ENCODE data around the gene IZUMO1.
"Not testable (repeated sequence)": the region's sequence is repeated elsewhere in the genome, so short reads cannot be mapped to it uniquely, and the experiment has no call there.

IZUMO1 gene

DNA sequence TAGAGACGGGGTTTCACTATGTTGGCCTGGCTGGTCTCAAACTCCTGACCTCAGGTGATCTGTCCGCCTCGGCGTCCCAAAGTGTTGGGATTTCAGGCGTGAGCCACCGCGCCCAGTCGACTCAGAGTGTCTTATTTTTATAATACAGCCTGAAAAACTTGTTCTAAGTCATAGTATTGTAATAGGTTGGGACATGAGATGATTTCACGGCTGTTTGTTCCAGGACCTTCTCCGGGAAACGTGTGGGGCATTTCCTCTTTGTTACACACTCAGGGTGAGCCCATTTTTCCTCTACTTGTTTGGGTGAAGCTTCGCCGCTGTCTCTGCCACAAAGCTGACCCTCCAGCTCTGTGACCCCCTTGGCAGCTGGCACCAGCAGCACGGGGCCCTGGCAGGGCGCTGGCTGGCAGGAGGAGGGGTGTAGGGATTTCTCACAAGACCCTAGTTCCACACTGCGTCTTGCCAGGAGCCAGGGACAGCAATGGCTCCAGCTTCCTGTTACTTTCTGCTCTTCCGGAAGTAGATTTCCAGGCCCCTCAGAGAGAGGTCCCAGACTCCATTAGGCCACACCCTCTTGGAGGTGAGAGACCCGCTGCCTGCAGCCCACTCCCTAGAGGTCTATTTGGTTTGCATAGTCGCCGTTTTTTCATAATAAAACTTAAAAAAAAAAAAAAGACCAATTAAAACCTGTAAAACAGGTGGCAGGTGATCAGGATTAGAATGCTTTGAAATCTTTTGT lies 24.2 kb upstream of the IZUMO1 start:
- Mint-ChIP-seq H3K9me3 (no peaks in the 10 kb centered on the region), H3K27me3 (peaks cover 25 to 63% of the 10 kb centered on the region in 2 donors)
- no peak for ATAC-seq (replicated peaks)

DNA sequence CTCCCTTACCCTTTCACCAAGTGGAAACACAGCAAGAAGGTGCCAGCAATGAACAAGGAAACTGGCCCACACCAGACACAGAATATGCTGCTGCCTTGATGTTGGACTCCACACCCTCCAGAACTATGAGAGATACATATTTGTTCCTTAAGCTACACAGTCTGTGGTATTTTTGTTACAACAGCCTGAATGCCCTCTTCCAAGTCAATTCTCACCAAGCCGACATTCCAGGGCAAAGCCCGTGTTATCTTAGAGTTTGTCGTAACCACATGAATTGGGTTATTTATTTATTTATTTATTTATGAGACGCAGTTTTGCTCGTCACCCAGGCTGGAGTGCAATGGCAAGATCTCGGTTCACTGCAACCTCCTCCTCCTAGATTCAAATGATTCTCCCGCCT lies 23.6 kb upstream of the IZUMO1 start:
- Mint-ChIP-seq H3K27me3 (peaks cover 30 to 69% of the 10 kb centered on the region in 2 donors), H3K4me3 (no peak overlapping the region), H3K36me3 (ENCODE audit: insufficient read depth) (no peaks in the 10 kb centered on the region), H3K4me1 (ENCODE audit: low read depth in 2 of 2) (peaks cover 0 to 2% of the 10 kb centered on the region in 2 donors), H3K9me3 (no peaks in the 10 kb centered on the region), H3K27ac (no peak overlapping the region)
- DNase-seq (no peak), ATAC-seq (replicated peaks) (no peak)

More for the DNA sequence above, 24.2 kb upstream of the IZUMO1 start:
- Mint-ChIP-seq H3K27ac (no peak overlapping the region), H3K36me3 (ENCODE audit: insufficient read depth) (no peaks in the 10 kb centered on the region), H3K4me1 (ENCODE audit: low read depth in 2 of 2) (peaks cover 0 to 2% of the 10 kb centered on the region in 2 donors), H3K4me3 (no peak overlapping the region)
- DNase-seq = no peak

DNA sequence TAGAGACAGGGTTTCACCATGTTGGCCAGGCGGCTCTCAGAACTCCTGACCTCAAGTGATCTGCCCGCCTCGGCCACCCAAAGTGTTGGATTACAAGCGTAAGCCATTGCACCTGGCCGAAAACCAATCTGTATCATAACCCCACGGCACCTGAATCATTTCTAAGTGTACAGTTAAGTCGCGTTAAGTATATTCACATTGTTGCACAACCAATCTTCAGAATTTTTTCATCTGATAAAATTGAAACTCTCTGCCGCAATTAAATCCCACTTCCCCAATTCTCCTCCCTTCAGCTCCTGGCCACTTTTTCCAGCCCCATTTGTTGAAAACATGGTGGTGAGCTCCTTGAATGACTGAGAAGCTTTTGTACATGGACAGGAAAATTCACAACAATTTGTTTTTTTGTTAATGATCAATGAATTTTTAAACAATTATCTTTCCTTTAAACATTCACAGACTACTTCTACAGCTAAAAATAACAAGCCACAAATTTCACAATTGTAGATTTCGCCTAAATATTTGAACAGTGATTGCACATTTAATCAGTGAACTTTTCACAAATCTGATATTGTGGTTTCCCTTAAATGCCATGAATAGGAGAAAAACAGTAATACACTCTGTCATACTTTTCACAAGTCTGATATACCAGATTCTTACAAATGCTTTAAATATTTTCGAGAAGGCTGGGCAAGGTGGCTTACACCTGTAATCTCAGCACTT lies 22.4 kb upstream of the IZUMO1 start:
- DNase-seq (no peak), ATAC-seq (replicated peaks) (no peak)
- Mint-ChIP-seq H3K27ac (no peak overlapping the region), H3K4me3 (no peak overlapping the region), H3K4me1 (ENCODE audit: low read depth in 2 of 2) (peaks cover 0 to 2% of the 10 kb centered on the region in 2 donors), H3K9me3 (no peaks in the 10 kb centered on the region), H3K27me3 (peaks cover 36 to 74% of the 10 kb centered on the region in 2 donors), H3K36me3 (ENCODE audit: insufficient read depth) (no peaks in the 10 kb centered on the region)

DNA sequence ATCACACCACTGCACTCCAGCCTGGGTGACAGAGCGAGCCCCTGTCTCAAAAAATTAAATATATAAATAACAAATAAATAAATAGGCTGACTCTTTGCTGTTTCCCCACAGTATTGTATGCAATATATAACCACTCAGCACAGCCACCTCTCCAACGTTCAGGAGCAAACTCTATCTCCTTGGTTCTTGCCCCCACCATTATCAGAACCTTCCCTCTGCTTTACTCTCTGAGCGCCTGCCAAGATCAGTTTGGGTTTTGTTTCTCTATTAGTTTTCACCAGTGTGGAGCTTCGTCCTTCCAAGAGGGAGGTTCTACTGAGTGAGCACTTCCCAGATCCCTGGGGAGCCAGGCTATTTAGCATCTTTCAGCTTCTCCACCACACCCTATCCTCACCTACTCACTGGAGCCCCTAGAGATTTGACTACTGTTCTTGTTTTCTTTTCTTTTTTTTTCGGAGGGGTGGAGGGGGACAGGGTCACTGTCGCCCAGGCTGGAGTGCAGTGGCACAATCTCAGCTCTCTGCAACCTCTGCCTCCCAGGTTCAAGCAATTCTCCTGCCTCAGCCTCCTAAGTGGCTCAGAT lies 21.6 kb upstream of the IZUMO1 start:
- H3K27ac Mint-ChIP-seq = peak overlapping the region in 1 of 2 donors; percentile 67
- H3K27me3 Mint-ChIP-seq = peaks cover 36 to 75% of the 10 kb centered on the region in 2 donors

DNA sequence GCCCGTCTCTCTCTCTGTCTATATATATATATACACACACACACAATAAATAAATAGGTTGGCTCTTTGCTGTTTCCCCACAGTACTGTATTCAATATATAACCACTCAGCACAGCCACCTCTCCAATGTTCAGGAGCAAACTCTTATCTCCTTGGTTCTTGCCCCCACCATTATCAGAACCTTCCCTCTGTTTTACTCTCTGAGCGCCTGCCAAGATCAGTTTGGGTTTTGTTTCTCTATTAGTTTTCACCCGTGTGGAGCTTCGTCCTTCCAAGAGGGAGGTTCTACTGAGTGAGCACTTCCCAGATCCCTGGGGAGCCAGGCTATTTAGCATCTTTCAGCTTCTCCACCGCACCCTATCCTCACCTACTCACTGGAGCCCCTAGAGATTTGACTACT lies 19.1 kb upstream of the IZUMO1 start:
- peaks cover 51 to 82% of the 10 kb centered on the region in 2 donors for H3K27me3 Mint-ChIP-seq
- not testable (repeated sequence) for H3K27ac Mint-ChIP-seq; H3K36me3 Mint-ChIP-seq (ENCODE audit: insufficient read depth); ATAC-seq (replicated peaks); H3K4me3 Mint-ChIP-seq; H3K9me3 Mint-ChIP-seq; H3K4me1 Mint-ChIP-seq (ENCODE audit: low read depth in 2 of 2); DNase-seq

More for the DNA sequence above, 21.6 kb upstream of the IZUMO1 start:
- H3K4me3 Mint-ChIP-seq; DNase-seq; H3K9me3 Mint-ChIP-seq; H3K4me1 Mint-ChIP-seq (ENCODE audit: low read depth in 2 of 2); ATAC-seq (replicated peaks); H3K36me3 Mint-ChIP-seq (ENCODE audit: insufficient read depth): not testable (repeated sequence)

DNA sequence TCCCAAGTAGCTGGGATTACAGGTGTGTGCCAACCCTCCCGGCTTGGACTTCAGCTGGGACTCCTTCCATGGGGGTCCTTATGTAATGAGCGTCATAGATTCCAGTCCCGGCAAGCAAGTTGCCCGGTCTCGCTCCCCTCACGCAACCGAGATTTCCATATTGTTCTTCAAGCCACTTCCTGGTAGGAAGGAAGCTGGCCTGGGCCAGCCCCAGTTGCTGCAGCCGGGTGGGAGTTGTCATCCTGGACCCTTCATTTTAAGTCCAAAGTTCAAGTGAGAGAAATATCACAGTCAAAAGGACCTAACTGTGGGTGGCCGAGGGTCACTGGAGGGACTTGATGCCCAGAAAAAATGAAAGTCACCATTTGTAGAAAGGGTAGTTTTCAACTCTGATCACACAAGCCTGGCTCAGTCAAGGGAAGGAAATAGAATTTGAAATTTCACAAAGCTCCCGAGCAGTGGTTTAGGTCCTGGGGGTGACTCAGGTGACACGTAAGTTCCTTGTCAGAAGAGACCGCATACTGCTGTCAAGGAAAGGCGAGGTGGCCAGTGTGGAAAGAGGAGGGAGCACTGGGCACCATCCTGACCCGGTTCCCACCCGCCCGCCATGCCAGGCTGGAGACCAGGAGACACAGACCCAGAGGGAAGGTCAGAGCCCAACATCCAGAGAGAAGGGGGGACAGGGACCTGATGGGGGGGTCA lies 13.9 kb upstream of the IZUMO1 start:
- DNase-seq = no peak
- ATAC-seq (replicated peaks) = no peak
- no peak overlapping the region for H3K4me3 Mint-ChIP-seq
- H3K9me3 Mint-ChIP-seq = no peaks in the 10 kb centered on the region
- H3K4me1 Mint-ChIP-seq (ENCODE audit: low read depth in 2 of 2) = peaks cover 0 to 5% of the 10 kb centered on the region in 2 donors
- H3K27me3 Mint-ChIP-seq = peaks cover 39 to 60% of the 10 kb centered on the region in 2 donors
- H3K27ac Mint-ChIP-seq = peak overlapping the region in 1 of 2 donors; percentile 13
- H3K36me3 Mint-ChIP-seq (ENCODE audit: insufficient read depth) = no peaks in the 10 kb centered on the region

DNA sequence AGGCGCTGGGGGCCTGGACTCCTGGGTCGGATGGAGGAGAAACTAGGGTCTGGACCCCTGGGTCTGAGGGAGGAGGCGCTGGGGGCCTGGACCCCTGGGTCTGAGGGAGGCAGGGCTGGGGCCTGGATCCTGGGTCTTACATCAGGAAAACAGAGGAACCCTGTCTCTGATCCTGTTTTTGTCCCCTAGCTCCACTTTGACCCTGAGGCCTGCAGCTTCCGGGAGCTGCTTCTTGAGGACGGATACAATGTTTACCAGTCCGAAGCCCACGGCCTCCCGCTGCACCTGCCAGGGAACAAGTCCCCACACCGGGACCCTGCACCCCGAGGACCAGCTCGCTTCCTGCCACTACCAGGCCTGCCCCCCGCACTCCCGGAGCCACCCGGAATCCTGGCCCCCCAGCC lies 11.0 kb upstream of the IZUMO1 start:
- Mint-ChIP-seq H3K36me3 (ENCODE audit: insufficient read depth) (no peaks in the 10 kb centered on the region), H3K9me3 (no peaks in the 10 kb centered on the region), H3K27ac (no peak overlapping the region), H3K27me3 (peaks cover 47 to 68% of the 10 kb centered on the region in 2 donors), H3K4me1 (ENCODE audit: low read depth in 2 of 2) (peaks cover 8 to 11% of the 10 kb centered on the region in 2 donors), H3K4me3 (no peak overlapping the region)
- DNase-seq = no peak
- ATAC-seq (replicated peaks) = no peak

DNA sequence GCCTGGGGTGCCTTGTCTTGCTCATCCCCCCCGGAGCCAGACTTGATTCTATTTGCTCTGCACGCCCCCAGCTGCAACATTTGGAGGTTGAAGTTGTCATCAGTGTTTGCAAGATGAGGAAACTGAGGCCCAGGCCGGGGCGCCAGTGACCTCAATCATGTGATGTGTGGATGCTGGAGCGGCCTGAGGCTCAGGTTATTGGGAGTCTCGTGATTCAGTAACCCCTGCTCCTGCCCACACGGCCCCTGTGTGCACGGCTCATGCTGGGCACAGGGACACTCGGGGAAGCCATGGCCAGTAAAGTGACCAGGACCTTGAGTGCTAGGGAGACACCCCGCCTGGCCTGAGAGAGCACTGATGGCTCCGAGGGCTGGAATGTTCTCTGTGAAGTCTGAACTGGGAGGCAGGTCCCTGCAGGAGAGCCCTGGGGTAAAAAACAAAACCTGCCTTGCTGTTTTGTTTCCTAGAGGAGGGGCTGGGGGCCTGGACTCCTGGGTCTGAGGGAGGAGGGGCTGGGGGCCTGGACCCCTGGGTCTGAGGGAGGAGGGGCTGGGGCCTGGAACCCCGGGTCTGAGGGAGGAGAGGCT lies 10.5 kb upstream of the IZUMO1 start:
- DNase-seq = no peak
- Mint-ChIP-seq H3K9me3 (no peaks in the 10 kb centered on the region), H3K4me1 (ENCODE audit: low read depth in 2 of 2) (peaks cover 10 to 11% of the 10 kb centered on the region in 2 donors), H3K27ac (no peak overlapping the region), H3K4me3 (no peak overlapping the region), H3K27me3 (peaks cover 42 to 67% of the 10 kb centered on the region in 2 donors), H3K36me3 (ENCODE audit: insufficient read depth) (no peaks in the 10 kb centered on the region)
- ATAC-seq (replicated peaks) = no peak

DNA sequence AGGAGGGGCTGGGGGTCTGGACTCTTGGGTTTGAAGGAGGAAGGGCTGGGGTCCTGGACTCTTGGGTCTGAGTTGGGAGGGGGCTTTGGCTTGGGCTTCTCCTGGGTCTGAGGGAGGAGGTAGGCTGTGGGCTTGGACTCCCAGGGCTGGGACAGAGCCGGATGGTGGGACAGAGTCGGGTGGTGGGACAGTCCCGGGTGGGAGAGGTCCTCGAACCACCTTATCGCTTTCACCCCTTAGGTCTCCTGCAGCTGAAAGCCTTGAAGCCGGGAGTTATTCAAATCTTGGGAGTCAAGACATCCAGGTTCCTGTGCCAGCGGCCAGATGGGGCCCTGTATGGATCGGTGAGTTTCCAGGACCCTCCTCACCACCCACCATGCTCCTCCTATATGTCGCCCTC lies 10.0 kb upstream of the IZUMO1 start:
- Mint-ChIP-seq H3K4me1 (ENCODE audit: low read depth in 2 of 2) (peaks cover 13 to 14% of the 10 kb centered on the region in 2 donors), H3K27me3 (peaks cover 37 to 67% of the 10 kb centered on the region in 2 donors), H3K9me3 (no peaks in the 10 kb centered on the region), H3K4me3 (no peak overlapping the region), H3K36me3 (ENCODE audit: insufficient read depth) (no peaks in the 10 kb centered on the region), H3K27ac (no peak overlapping the region)
- DNase-seq (no peak), ATAC-seq (replicated peaks) (no peak)

DNA sequence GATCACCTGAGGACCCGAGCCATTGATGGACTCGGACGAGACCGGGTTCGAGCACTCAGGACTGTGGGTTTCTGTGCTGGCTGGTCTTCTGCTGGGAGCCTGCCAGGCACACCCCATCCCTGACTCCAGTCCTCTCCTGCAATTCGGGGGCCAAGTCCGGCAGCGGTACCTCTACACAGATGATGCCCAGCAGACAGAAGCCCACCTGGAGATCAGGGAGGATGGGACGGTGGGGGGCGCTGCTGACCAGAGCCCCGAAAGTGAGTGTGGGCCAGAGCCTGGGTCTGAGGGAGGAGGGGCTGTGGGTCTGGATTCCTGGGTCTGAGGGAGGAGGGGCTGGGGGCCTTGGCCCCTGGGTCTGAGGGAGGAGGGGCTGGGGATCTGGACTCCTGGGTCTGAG lies 9.5 kb upstream of the IZUMO1 start:
- Mint-ChIP-seq H3K4me1 (ENCODE audit: low read depth in 2 of 2) (peaks cover 13 to 14% of the 10 kb centered on the region in 2 donors), H3K36me3 (ENCODE audit: insufficient read depth) (no peaks in the 10 kb centered on the region), H3K27ac (no peak overlapping the region), H3K9me3 (no peaks in the 10 kb centered on the region), H3K27me3 (peaks cover 36 to 67% of the 10 kb centered on the region in 2 donors), H3K4me3 (no peak overlapping the region)
- no peak for ATAC-seq (replicated peaks)
- no peak for DNase-seq

DNA sequence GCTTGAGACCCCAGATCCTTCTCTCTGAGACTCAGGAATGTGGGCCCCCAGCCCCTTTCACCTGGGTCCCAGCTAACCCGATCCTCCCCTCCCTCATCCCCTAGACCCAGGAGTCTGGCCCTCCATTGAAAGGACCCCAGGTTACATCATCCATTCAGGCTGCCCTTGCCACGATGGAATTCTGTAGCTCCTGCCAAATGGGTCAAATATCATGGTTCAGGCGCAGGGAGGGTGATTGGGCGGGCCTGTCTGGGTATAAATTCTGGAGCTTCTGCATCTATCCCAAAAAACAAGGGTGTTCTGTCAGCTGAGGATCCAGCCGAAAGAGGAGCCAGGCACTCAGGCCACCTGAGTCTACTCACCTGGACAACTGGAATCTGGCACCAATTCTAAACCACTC lies 9.1 kb upstream of the IZUMO1 start:
- Mint-ChIP-seq H3K36me3 (ENCODE audit: insufficient read depth) (no peaks in the 10 kb centered on the region), H3K4me1 (ENCODE audit: low read depth in 2 of 2) (peaks cover 13 to 14% of the 10 kb centered on the region in 2 donors), H3K4me3 (no peak overlapping the region), H3K27me3 (peaks cover 36 to 67% of the 10 kb centered on the region in 2 donors), H3K9me3 (no peaks in the 10 kb centered on the region), H3K27ac (no peak overlapping the region)
- no peak for ATAC-seq (replicated peaks)
- DNase-seq = no peak

DNA sequence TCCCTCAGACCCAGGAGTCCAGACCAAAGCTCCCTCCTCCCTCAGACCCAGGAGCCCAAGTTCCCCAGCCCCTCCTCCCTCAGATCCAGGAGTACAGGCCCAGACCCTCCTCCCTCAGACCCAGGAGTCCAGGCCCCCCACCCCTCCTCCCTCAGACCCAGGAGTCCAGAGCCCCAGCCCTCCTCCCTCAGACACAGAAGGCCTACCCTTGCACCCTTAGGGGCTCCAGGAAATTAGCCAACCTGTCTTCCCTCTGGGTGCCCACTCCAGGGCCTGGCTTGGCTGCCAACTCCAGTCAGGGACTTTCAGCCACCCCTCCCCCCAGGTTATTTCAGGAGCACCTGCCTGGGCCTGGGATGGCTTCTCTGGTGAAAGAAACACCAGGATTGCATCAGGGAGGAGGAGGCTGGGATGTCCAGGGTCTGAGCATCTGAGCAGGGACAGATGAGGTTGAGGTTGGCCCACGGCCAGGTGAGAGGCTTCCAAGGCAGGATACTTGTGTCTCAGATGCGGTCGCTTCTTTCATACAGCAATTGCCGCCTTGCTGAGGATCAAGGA lies 8.5 kb upstream of the IZUMO1 start, which contains the start of gene FGF21:
Gene FGF21, plus strand, starts transcription at position 441 of the 558 bp plus-strand sequence. CDS start 713 bp downstream, outside the sequence.
- no peak for ATAC-seq (replicated peaks)
- H3K9me3 Mint-ChIP-seq = no peaks in the 10 kb centered on the region
- peaks cover 8 to 14% of the 10 kb centered on the region in 2 donors for H3K4me1 Mint-ChIP-seq (ENCODE audit: low read depth in 2 of 2)
- peaks cover 35 to 67% of the 10 kb centered on the region in 2 donors for H3K27me3 Mint-ChIP-seq
- no peak within 1 kb of the TSS for H3K27ac Mint-ChIP-seq
- no peak for DNase-seq
- no peak within 1 kb of the TSS for H3K4me3 Mint-ChIP-seq
- no peaks in the 10 kb centered on the region for H3K36me3 Mint-ChIP-seq (ENCODE audit: insufficient read depth)

Measured in effector memory CD8-positive, alpha-beta T cell (primary cell).